GM18505 (cell line): ENCODE measurements around the gene RNASET2.

Experiments
- ATAC-seq: cut with Tn5 transposase; IDR thresholded peaks from one replicate; pipeline ENCODE4 v1.9.1; 2021; ENCODE audit not compliant: unreplicated experiment
- POLR2A ChIP-seq: IDR thresholded peaks from 4 replicates; pipeline ENCODE4 v1.6.1; 2011; ENCODE audit warnings: borderline replicate concordance; ENCODE audit not compliant: insufficient read depth, insufficient read length; ENCODE audit errors: extremely low read depth

RNASET2 gene

DNA sequence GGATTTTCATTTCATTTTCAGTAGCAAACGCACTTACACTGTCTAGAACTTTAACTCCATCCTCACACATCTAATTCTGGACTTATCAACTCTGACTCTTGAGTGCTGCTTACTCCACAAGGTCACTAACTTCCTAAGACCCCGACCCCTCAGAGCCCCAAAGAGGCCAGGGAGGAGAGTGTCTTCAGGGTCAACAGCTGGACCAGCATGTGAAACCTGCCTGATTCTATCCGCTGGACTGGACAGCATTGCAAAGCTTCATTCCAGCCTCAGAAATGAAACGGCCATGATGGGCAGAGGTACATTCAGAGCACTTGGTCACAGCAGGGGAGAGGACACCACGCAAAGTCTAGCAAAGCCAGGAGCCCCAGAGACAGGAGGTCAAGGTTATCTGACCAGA is 9.1 kb downstream of the RNASET2 start:
- no peak for ATAC-seq

GRCh38 chr6:166946125-166946524 is 10.2 kb downstream of the RNASET2 start:
- TF ChIP-seq POLR2A, result no peak
- no peak for ATAC-seq

More for the DNA sequence above, 9.1 kb downstream of the RNASET2 start:
- no peak for TF ChIP-seq POLR2A

DNA sequence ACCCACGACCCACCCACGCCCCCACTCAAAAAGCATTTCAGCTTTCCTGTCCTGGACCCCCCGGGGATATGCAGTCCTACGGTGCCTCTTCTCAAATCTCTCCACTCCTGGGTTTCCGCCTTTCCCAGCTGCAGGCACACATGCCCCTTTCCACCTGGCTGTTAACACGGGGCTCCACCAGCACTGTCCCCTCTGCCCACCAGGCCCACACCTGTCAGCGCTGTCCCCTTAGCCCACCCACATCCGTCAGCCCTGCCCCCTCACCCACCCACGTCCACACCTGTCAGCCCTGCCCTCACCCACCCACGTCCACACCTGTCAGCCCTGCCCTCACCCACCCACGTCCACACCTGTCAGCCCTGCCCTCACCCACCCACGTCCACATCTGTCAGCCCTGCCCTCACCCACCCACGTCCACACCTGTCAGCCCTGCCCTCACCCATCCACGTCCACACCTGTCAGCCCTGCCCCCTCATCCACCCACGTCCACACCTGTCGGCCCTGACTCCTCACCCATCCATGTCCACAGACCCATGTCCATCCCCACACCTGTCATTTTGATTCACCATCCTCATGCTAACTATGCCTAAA is 11.6 kb downstream of the RNASET2 start:
- no peak for TF ChIP-seq POLR2A
- ATAC-seq, result no peak

GRCh38 chr6:166942393-166943168 is 13.8 kb downstream of the RNASET2 start:
- no peak for ATAC-seq
- no peak for TF ChIP-seq POLR2A

DNA sequence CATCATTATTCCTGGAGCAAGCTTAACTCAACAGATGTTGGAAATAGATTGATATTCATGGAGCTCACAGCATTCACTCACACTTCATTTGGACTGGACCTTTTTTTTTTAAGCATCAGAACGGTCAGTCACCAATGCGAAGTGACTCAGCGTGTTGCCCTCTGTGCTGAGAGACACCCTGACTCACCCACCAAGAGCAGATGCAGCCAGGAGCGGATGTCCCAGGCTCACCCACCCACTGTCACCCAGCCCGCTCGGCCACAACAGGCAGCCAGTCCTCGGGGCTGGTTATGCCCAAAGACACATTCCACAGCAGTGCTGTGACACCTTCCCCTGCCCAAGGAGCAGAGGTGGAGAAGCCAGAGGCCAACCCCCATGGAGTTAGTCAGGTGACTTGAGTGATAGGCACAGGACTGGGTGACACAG is 15.7 kb downstream of the RNASET2 start:
- no peak for ATAC-seq
- TF ChIP-seq POLR2A, result no peak

DNA sequence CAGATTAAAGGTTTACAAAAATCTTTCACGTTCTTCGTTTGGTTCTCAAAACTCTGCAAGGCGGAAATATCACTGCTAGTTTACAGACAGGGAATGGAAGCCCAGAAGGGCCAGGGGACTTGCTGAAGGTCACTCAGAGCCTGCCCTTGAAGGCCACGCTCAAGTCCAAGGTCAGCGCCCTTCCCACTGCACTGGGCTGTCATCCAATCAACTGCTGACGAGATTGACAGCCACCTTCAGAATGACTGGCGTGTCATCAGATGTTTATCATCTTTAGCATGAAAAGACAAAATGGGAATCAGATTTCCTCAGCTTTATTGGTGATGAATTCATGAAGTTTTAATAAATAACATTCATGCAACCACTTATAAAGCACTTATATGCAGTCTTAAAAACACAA is 16.5 kb downstream of the RNASET2 start:
- no peak for ATAC-seq
- TF ChIP-seq POLR2A, result no peak

- no peak for ATAC-seq
- TF ChIP-seq POLR2A, result no peak
Observed at GRCh38 chr6:166939345-166939744, 17.0 kb downstream of the RNASET2 start.

- TF ChIP-seq POLR2A, result no peak
- no peak for ATAC-seq
Observed at GRCh38 chr6:166938704-166939103, 17.6 kb downstream of the RNASET2 start.

- no peak for ATAC-seq
- TF ChIP-seq POLR2A, result no peak
Observed at GRCh38 chr6:166938150-166938549, 18.2 kb downstream of the RNASET2 start.

DNA sequence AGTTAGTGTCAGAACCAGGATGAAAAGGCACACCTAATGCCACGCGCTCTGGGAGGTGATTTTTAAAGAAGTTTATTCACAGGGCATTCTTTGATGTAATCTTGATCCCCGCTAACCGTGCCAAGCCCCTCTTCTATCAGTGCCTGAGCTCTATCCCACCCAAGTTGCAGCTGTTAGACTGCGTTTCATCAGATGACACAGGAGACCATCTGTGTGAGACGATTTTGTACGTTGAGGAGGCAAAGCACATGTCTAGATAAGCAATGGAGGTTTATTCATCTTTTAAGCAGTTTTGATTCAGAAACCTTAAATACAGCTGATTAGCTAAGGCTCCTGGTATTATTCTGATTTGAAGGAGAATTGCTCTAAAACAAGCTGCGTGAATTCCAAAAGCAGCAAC is 18.6 kb downstream of the RNASET2 start:
- no peak for TF ChIP-seq POLR2A
- ATAC-seq, result no peak

- no peak for ATAC-seq
- no peak for TF ChIP-seq POLR2A
Observed at GRCh38 chr6:166936079-166936787, 20.1 kb downstream of the RNASET2 start.

GRCh38 chr6:166935353-166935752 is 21.0 kb downstream of the RNASET2 start:
- TF ChIP-seq POLR2A, result no peak

DNA sequence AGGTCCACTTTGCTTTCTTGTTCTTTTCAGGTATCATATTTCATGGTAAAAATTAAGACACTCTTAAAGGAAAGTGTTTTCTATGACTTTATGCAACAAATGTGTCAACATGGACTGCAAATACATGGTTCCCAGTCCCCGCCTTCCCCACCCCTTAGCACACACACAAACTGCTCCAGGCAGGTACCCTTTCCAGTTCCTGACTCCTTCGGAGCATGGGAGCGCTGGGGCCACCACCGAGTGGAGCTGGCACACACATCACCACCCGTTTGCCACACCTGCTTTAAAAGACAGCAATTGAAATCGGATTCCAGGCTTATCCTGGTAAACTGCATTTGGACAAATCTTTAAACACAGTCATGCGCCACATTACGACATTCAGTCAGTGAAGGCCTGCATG is 22.2 kb downstream of the RNASET2 start:
- ATAC-seq, result no peak
- no peak for TF ChIP-seq POLR2A

More at GRCh38 chr6:166935353-166935752, 21.0 kb downstream of the RNASET2 start:
- ATAC-seq, result no peak

GRCh38 chr6:166933396-166933795 is 23.0 kb downstream of the RNASET2 start:
- TF ChIP-seq POLR2A, result no peak
- no peak for ATAC-seq
